GM18870 (cell line): ENCODE data around the gene ABCF2.
A peak's percentile ranks its signal among the peaks of the same experiment; 100 is the strongest.

ENCODE experiments used
- ATAC-seq: cut with Tn5 transposase; IDR thresholded peaks from one replicate; pipeline ENCODE4 v1.9.1; 2021; ENCODE audit warnings: moderate library complexity; ENCODE audit not compliant: unreplicated experiment

The ABCF2 gene

GRCh38 chr7:151242159-151243044 lies 15.4 kb upstream of the ABCF2 start:
- ATAC-seq = no peak

GRCh38 chr7:151241755-151242096 lies 14.7 kb upstream of the ABCF2 start:
- ATAC-seq = no peak

- ATAC-seq = no peak
Measured at GRCh38 chr7:151240942-151241754, 14.1 kb upstream of the ABCF2 start.

GRCh38 chr7:151240536-151240935 lies 13.5 kb upstream of the ABCF2 start:
- no peak for ATAC-seq

- no peak for ATAC-seq
Measured at GRCh38 chr7:151239837-151240459, 12.9 kb upstream of the ABCF2 start.

GRCh38 chr7:151238924-151239836 lies 12.2 kb upstream of the ABCF2 start:
- ATAC-seq = no peak

GRCh38 chr7:151238190-151238810 lies 11.3 kb upstream of the ABCF2 start:
- ATAC-seq = no peak

- no peak for ATAC-seq
Measured at GRCh38 chr7:151237244-151238189, 10.5 kb upstream of the ABCF2 start.

GRCh38 chr7:151236406-151236805 lies 9.4 kb upstream of the ABCF2 start:
- ATAC-seq = no peak

GRCh38 chr7:151235091-151235787 lies 8.2 kb upstream of the ABCF2 start:
- ATAC-seq = no peak

- no peak for ATAC-seq
Measured at GRCh38 chr7:151233804-151234203, 6.8 kb upstream of the ABCF2 start.

GRCh38 chr7:151232917-151233701 lies 6.1 kb upstream of the ABCF2 start:
- no peak for ATAC-seq

- ATAC-seq = peak; percentile 85
Measured at GRCh38 chr7:151232091-151232916, 5.3 kb upstream of the ABCF2 start, which contains the start of gene CHPF2. TSS of gene CHPF2 (plus strand) at chr7:151232483. CDS start at chr7:151234012, 1,529 bp downstream.

- no peak for ATAC-seq
Measured at GRCh38 chr7:151231080-151231479, 4.1 kb upstream of the ABCF2 start.

GRCh38 chr7:151229249-151229648 lies 2.2 kb upstream of the ABCF2 start:
- no peak for ATAC-seq

GRCh38 chr7:151228024-151228866 lies 1.2 kb upstream of the ABCF2 start:
- no peak for ATAC-seq
